Stimulated activated CD8-positive, alpha-beta memory T cell treated with anti-CD3 and anti-CD28 coated beads, Interleukin-2, amount 100 ng/mL, for 48 hours (primary cell): ENCODE data around the gene DCDC2C.
"Not testable (repeated sequence)": the region's sequence is repeated elsewhere in the genome, so short reads cannot be mapped to it uniquely, and the experiment has no call there.

Experiments
- DNase-seq, 2 donors: peaks; one replicate each; pipeline ENCODE4 v3.0.0-alpha.2; 2020; ENCODE audit warnings: low read depth in 2 of 2

Gene DCDC2C

DNA sequence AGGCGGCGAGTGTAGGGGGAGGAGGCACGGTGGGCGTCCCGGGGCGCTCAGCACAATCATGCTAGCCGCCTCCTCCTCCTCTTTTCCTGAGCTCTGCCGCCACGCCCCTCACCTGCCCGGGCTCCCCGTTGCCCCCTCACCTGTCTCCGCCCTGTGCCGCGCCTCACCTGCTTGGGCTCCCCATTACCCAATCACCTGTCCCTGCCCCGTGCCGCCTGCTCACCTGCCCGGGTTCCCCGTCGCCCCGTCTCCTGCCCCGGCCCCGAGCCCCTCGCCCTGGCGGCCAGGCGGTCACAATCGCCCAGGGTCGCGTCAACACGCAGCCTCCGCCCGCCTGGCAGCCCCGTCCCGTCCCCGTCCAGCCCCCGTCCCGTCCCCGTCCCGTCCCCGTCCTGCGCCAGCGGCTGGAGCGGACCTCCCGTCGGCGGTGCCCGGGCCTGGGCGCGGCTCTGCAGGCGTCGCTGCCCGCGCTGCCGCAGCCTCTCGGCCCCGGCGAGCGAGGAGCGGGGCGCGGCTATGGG is at the start of gene DCDC2C:
DCDC2C (plus strand) TSS at position 340 of the 521 bp plus-strand sequence; CDS start at position 517, 177 bp downstream.
- no peak for DNase-seq

GRCh38 chr2:3654011-3654410 is 49.4 kb upstream of the DCDC2C start:
- no peak for DNase-seq

GRCh38 chr2:3654531-3655225 is 48.7 kb upstream of the DCDC2C start:
- DNase-seq, result no peak

- DNase-seq, result no peak
Measured at GRCh38 chr2:3655871-3656761, 47.3 kb upstream of the DCDC2C start.

DNA sequence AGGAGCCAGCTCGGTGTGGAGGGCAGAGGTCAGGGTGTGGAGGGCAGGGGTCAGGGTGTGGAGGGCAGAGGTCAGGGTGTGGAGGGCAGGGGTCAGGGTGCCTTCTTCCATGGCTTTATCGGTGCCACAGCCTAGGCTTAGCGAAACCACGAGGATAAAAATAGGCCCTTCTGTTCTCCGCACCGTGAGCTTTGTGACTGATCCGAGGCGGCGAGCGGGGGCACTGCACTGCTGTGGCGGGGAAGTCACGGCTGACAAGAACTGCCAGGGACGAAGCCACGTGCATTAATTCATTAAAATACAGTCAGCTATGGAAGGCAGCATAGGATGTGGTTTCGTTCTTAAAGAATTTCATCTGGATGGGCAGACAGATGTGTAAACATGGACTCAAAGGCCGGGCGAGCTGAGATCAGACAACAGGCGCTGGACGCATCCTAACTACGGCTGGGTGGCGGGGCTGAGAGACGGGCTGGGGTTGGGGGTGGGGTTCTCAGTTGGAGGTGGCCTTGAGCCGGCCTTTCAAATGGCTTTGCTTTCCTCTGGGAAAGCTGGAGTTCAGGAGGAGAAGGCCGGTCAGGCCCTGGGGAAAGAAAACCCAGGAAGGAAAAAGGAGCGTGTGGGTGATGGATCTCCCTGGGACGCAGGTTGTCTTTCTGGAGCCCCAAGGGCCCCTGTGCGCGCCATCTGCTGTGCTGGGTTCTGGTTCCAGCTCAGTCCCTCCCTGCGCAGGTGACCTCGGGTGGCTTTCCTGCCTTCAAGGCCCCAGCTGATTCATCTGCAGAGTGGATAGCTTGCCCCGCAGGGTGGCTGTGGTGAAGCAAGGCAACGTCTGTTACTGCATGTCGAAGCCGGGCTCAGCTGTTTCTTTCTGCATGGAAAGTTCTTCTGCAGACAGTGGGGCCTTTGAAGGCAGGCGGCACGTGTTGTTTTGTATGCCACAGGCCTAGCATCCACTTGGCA is 46.3 kb upstream of the DCDC2C start:
- DNase-seq, result no peak

- no peak for DNase-seq
Measured at GRCh38 chr2:3657881-3658280, 45.5 kb upstream of the DCDC2C start, which contains the start of gene ALLC. Gene ALLC (plus strand): TSS chr2:3658200. CDS start chr2:3671158, 12,958 bp downstream.

- no peak for DNase-seq
Measured at GRCh38 chr2:3659447-3660432, 43.6 kb upstream of the DCDC2C start.

- not testable (repeated sequence) for DNase-seq
Measured at GRCh38 chr2:3660640-3661039, 42.7 kb upstream of the DCDC2C start.

DNA sequence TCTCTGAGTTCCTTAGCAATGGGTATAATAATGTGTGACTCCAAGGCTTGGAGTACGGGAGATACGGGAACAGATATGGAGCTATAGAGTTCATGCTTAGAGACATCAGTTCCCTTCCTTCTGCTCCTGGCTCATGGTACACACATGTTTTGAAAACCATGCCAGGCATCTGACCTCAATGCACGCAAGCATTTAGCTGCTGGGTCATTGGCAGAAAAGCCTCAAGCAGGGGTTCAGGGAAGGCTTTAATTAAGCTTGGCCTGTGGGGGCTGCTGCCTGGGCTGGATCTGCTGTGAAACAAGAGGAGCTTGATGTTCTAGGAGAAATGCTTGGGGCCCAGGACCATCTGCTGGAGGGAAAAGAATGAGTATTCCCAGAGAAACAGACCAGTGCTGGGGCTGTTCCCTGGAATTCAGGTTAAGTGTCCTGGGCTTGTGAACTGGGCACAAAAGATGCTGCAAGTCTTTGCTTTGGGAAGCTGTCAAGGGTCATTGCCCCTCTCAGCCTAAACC is 42.2 kb upstream of the DCDC2C start:
- no peak for DNase-seq

DNA sequence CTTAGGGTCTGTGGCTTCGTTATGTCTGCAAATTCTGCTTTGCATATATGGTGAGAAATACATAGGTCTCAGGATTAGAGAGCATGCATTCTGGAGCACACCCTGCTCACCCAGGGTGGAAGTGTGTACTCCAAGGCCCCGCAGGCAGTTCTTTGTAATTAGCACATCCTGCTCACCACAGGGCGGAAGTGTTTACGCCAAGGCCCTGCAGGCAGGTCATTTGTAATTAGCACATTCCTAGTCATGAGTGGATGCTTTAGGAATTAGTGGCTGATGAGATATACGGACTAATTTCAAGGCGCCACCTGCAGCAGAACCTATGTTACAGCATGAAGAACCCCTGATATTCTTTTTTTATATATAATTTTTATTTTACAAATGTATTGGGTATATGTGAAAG is 41.1 kb upstream of the DCDC2C start:
- no peak for DNase-seq

- no peak for DNase-seq
Measured at GRCh38 chr2:3664118-3664517, 39.3 kb upstream of the DCDC2C start.

GRCh38 chr2:3664925-3665324 is 38.5 kb upstream of the DCDC2C start:
- no peak for DNase-seq

DNA sequence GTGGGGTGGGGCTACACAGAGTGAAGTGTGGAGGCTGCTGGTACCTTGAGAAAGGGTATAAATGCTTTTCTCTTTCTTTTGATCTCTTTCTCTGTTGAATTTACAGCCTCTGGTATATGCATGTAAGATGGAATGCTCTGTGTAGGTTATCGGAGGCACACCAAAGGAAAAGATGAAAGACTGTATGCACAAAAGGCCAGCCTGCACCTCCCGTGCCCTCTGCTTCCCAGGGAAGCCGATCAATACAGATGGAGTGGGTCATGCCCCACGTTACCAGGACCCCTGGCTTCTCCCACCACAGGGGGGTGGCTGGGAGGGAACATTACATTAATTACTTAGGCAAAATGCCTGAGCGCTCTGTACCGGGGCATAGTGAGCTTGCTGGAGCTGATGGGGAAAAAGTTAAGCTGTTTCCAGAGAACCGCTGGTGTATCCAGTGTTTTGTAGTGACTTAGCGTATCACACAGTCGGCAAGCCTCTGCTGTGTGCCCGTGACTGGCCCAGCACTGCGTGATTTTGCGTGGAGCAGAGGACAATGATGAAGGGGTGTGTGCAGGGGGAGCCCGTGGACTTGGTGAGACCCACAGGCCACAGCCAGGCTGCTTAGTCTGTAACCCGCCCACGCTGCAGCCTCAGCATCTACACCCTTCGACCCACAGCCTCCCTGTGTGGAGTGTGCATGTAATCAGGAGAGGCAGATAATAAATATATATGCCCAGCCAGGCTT is 37.3 kb upstream of the DCDC2C start:
- DNase-seq, result no peak

DNA sequence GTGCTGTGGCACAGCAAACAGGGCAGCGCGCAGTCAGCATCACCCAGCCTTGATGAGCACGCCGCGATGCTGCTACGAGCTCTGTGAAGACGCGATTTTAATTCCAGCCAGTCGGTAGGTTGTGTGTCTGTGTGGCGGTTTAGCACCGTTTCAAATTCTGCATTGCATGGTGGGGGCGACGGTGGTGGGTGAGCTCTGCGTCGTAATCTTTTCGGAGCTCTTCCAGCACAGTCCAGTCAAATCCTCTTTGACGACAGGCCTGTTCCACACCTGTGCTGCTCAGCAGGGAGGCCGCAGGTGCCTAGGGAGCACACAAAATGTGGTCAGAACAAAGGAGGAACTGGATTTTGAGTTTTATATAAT is 36.8 kb upstream of the DCDC2C start:
- DNase-seq, result no peak

GRCh38 chr2:3667151-3667631 is 36.2 kb upstream of the DCDC2C start:
- no peak for DNase-seq

GRCh38 chr2:3669656-3670055 is 33.7 kb upstream of the DCDC2C start:
- no peak for DNase-seq

DNA sequence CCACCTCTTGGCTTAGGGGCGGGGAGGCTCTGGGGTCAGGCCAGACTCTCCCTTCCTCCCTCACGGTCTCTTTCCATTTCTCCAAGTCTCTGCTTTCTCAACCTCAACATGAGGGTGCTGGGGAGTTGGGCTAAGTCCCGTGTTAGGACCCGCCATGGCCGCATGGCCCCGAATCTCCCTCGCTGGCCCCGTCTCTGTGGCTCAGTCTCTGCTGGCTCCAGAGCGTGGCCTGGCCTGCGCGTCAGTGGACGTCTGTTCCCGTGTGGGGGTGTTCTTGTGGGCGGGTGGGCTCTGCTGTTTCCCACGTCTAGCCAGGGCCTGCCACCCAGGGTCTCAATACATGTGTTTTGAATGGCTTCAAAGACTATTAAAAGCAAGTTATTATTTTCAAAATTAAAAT is 33.0 kb upstream of the DCDC2C start:
- DNase-seq, result no peak

- no peak for DNase-seq
Measured at GRCh38 chr2:3670941-3671340, 32.4 kb upstream of the DCDC2C start.
